SK-N-SH (cell line): ENCODE measurements around the gene POPDC3. TPM values are rescaled to one million over a fixed set of nuclear protein-coding genes. Genes with fewer than 3 reads are reported as not detected.

Source experiments
- CTCF ChIA-PET: fragments of 300-600, 350-600 bp; formaldehyde crosslinking; extraction: SDS; loops from one replicate; lab custom pipeline; 2021; lab: Yijun Ruan, JAX
- POLR2A ChIA-PET: fragments of 350-600 bp; sonication (Branson Sonifier 250); formaldehyde crosslinking; extraction: SDS; loops from one replicate; lab custom pipeline; 2020; ENCODE audit warnings: antibody characterized with exemption, inconsistent platforms; lab: Yijun Ruan, JAX
- DNase-seq: peaks from one replicate; pipeline ENCODE4 v3.0.0; 2012
- H2AFZ ChIP-seq: fragments of 200-600 bp; sonication (generic); 2 replicates; pipeline ENCODE4 v1.8.1; 2016; ENCODE audit warnings: antibody characterized with exemption, mild to moderate bottlenecking, low read depth
- H3F3A ChIP-seq: fragments of 200-600 bp; sonication (generic); replicated peaks from 2 replicates; pipeline ENCODE3; 2016; ENCODE audit warnings: antibody characterized with exemption, mild to moderate bottlenecking; ENCODE audit not compliant: insufficient read depth
- H3K27ac ChIP-seq, 2 experiments: fragments of 200-500 bp in 1 of 2; fragments of 200-600 bp in 1 of 2; sonication (Bioruptor generic) in 1 of 2; sonication (generic), shearing (Covaris generic) in 1 of 2; 2 replicates each; pipeline versions ENCODE4 v1.5.1 to v1.6.1; 2014 to 2016; ENCODE audit warnings: low read depth in 2 of 2, inconsistent platforms in 1 of 2, low read length in 1 of 2, mild to moderate bottlenecking in 1 of 2, mixed read lengths in 1 of 2
- H3K27me3 ChIP-seq: fragments of 200-600 bp; sonication (generic), shearing (Covaris generic); 2 replicates; pipeline ENCODE4 v1.6.1; 2016; ENCODE audit warnings: mixed run types; ENCODE audit not compliant: insufficient read depth
- H3K36me3 ChIP-seq, 2 experiments: fragments of 200-500 bp in 1 of 2; fragments of 200-600 bp in 1 of 2; sonication (Bioruptor generic) in 1 of 2; sonication (generic) in 1 of 2; replicated peaks in 1 of 2; 2 replicates each; pipeline versions ENCODE3 to v1.5.1; 2014 to 2016; ENCODE audit warnings: low read length in 1 of 2, mild to moderate bottlenecking in 1 of 2; ENCODE audit not compliant: insufficient read depth in 2 of 2, control insufficient read depth in 1 of 2
- H3K4me1 ChIP-seq, 2 experiments: fragments of 200-500 bp in 1 of 2; fragments of 200-600 bp in 1 of 2; sonication (Bioruptor generic) in 1 of 2; sonication (generic), shearing (Covaris generic) in 1 of 2; 2 replicates each; pipeline versions ENCODE4 v1.5.1 to v1.6.1; 2014 to 2016; ENCODE audit warnings: low read depth in 1 of 2, low read length in 1 of 2, mixed run types in 1 of 2; ENCODE audit not compliant: insufficient read depth in 2 of 2, control insufficient read depth in 1 of 2
- H3K4me2 ChIP-seq: fragments of 200-600 bp; sonication (generic), shearing (Covaris generic); 2 replicates; pipeline ENCODE4 v1.6.1; 2017; ENCODE audit warnings: mixed run types
- H3K4me3 ChIP-seq, 2 experiments: fragments of 200-500 bp in 1 of 2; fragments of 200-600 bp in 1 of 2; sonication (Bioruptor generic) in 1 of 2; sonication (generic), shearing (Covaris generic) in 1 of 2; 2 replicates each; pipeline versions ENCODE4 v1.5.1 to v1.8.1; 2014 to 2016; ENCODE audit warnings: low read depth in 2 of 2, inconsistent platforms in 1 of 2, low read length in 1 of 2, mild to moderate bottlenecking in 1 of 2, mixed read lengths in 1 of 2, moderate library complexity in 1 of 2
- H3K79me2 ChIP-seq: fragments of 200-600 bp; sonication (generic); 2 replicates; pipeline ENCODE4 v1.8.1; 2017; ENCODE audit warnings: mild to moderate bottlenecking; ENCODE audit not compliant: insufficient read depth
- H3K9ac ChIP-seq: fragments of 200-600 bp; sonication (generic); 2 replicates; pipeline ENCODE4 v1.6.1; 2017; ENCODE audit warnings: mixed run types
- H3K9me2 ChIP-seq: fragments of 200-600 bp; sonication (generic); 2 replicates; pipeline ENCODE4 v1.6.1; 2017; ENCODE audit warnings: mixed run types
- H3K9me3 ChIP-seq: fragments of 200-600 bp; sonication (generic); 2 replicates; pipeline ENCODE4 v1.6.1; 2017; ENCODE audit warnings: mixed run types, mild to moderate bottlenecking, moderate library complexity
- H4K20me1 ChIP-seq: fragments of 200-600 bp; sonication (generic); 2 replicates; pipeline ENCODE4 v1.6.1; 2017; ENCODE audit warnings: mild to moderate bottlenecking, mixed run types; ENCODE audit not compliant: insufficient read depth
- CHD2 ChIP-seq: fragments of 150-350 bp; IDR thresholded peaks from 2 replicates; pipeline ENCODE4 v1.6.1; 2018; ENCODE audit warnings: low read length; ENCODE audit not compliant: partially characterized antibody
- EZH2phosphoT487 ChIP-seq: fragments of 200-600 bp; sonication (generic); IDR thresholded peaks from 2 replicates; pipeline ENCODE4 v1.6.1; 2017; ENCODE audit warnings: low read depth, mixed run types, mild to moderate bottlenecking, antibody characterized with exemption, moderate library complexity, borderline replicate concordance
- FOSL2 ChIP-seq: IDR thresholded peaks from 2 replicates; pipeline ENCODE4 v1.4.0; 2012; ENCODE audit warnings: low read depth, mild to moderate bottlenecking, moderate library complexity, borderline replicate concordance
- FOXJ3 ChIP-seq: sonication (generic); formaldehyde crosslinking; IDR thresholded peaks from 2 replicates; pipeline ENCODE4 v1.5.1; 2020; ENCODE audit warnings: mild to moderate bottlenecking, missing genetic modification reagents
- GATA2 ChIP-seq: sonication (generic); formaldehyde crosslinking; IDR thresholded peaks from 2 replicates; pipeline ENCODE4 v1.5.0; 2020; ENCODE audit warnings: mild to moderate bottlenecking, missing genetic modification reagents
- JUND ChIP-seq: IDR thresholded peaks from 2 replicates; pipeline ENCODE4 v1.4.0; 2012
- MXI1 ChIP-seq: IDR thresholded peaks from 2 replicates; pipeline ENCODE4 v1.6.1; 2012; ENCODE audit warnings: mild to moderate bottlenecking, low read depth, low read length, improper control_type of control experiment
- NFIC ChIP-seq: IDR thresholded peaks from 2 replicates; pipeline ENCODE4 v1.4.0; 2012; ENCODE audit warnings: borderline replicate concordance
- NRF1 ChIP-seq: IDR thresholded peaks from 2 replicates; pipeline ENCODE4 v1.6.1; 2012; ENCODE audit warnings: low read depth, mild to moderate bottlenecking, low read length
- PBX3 ChIP-seq: IDR thresholded peaks from 2 replicates; pipeline ENCODE4; 2012
- POLR2AphosphoS5 ChIP-seq: IDR thresholded peaks from 2 replicates; pipeline ENCODE4 v1.6.1; 2012; ENCODE audit warnings: low read depth, low read length
- RAD21 ChIP-seq: IDR thresholded peaks from 2 replicates; pipeline ENCODE4 v1.6.1; 2012; ENCODE audit warnings: mild to moderate bottlenecking, low read length
- RCOR1 ChIP-seq: fragments of 150-350 bp; IDR thresholded peaks from 2 replicates; pipeline ENCODE4 v1.6.1; 2017; ENCODE audit warnings: antibody characterized with exemption, low read length
- REST ChIP-seq: IDR thresholded peaks from 2 replicates; pipeline ENCODE4 v1.6.1; 2012; ENCODE audit warnings: mild to moderate bottlenecking, low read depth, low read length, moderate library complexity
- RFX5 ChIP-seq: IDR thresholded peaks from 2 replicates; pipeline ENCODE4 v1.6.1; 2012; ENCODE audit warnings: mild to moderate bottlenecking, improper control_type of control experiment, low read length
- RXRA ChIP-seq: IDR thresholded peaks from 2 replicates; pipeline ENCODE4 v1.4.0; 2012; ENCODE audit warnings: low read depth, mild to moderate bottlenecking, borderline replicate concordance
- SIN3A ChIP-seq: IDR thresholded peaks from 2 replicates; pipeline ENCODE4 v1.6.1; 2012; ENCODE audit warnings: low read depth, mild to moderate bottlenecking, low read length, moderate library complexity, borderline replicate concordance
- SMC3 ChIP-seq: IDR thresholded peaks from 2 replicates; pipeline ENCODE4 v1.6.1; 2012; ENCODE audit warnings: low read depth, low read length, improper control_type of control experiment
- TAF1 ChIP-seq: IDR thresholded peaks from 2 replicates; pipeline ENCODE4 v1.6.1; 2012; ENCODE audit warnings: low read depth, mild to moderate bottlenecking, low read length, moderate library complexity, borderline replicate concordance
- TCF12 ChIP-seq: IDR thresholded peaks from 2 replicates; pipeline ENCODE4 v1.4.0; 2012
- TEAD4 ChIP-seq: IDR thresholded peaks from 2 replicates; pipeline ENCODE4 v1.4.0; 2012; ENCODE audit warnings: mild to moderate bottlenecking, borderline replicate concordance; ENCODE audit not compliant: insufficient read depth
- USF2 ChIP-seq: fragments of 150-350 bp; IDR thresholded peaks from 2 replicates; pipeline ENCODE4 v1.6.1; 2017; ENCODE audit warnings: antibody characterized with exemption, low read length, low read depth, borderline replicate concordance
- YY1 ChIP-seq: IDR thresholded peaks from 2 replicates; pipeline ENCODE4 v1.4.0; 2012; ENCODE audit warnings: low read depth, mild to moderate bottlenecking
- WGBS: methylation state at CpG from one replicate; pipeline ENCODE4 v1.1.6; 2017; ENCODE audit warnings: low lambda C conversion rate; 5-methylcytosine and 5-hydroxymethylcytosine counted together
- polyA plus RNA-seq, 3 experiments: library from polyadenylated mRNA; depleted of rRNA; stranded (reverse); fragments of >200 nt; gene quantifications; 2 replicates each; pipeline ENCODE4 v1.2.3, GENCODE V29; 2012
- TF ChIP-seq, protein P1 (sequence below): fragments of 200-600 bp; sonication (generic); IDR thresholded peaks from 2 replicates; pipeline ENCODE4 v1.6.1; 2017; ENCODE audit warnings: antibody characterized with exemption, mild to moderate bottlenecking, moderate library complexity
- TF ChIP-seq, protein P2 (sequence below): IDR thresholded peaks from 2 replicates; pipeline ENCODE4 v1.4.0; 2012; ENCODE audit warnings: low read depth, borderline replicate concordance

Gene POPDC3
- polyA plus RNA-seq, 1 of the 3 experiments (the other 2 are of a cell fraction) = 19.0 TPM

GRCh38 chr6:105226598-105227294 is 46.9 kb upstream of the POPDC3 start:
- H3K4me1 ChIP-seq = peaks cover 6 to 16% of the 10 kb centered on the region in 2 experiments; a peak in 3 of 4 replicates
- H3K9me3 ChIP-seq = no peaks in the 10 kb centered on the region
- peak overlapping the region; percentile 5; the same call in 1 of the 2 replicates for H3K9ac ChIP-seq
- peaks cover 11% of the 10 kb centered on the region for H3F3A ChIP-seq
- H3K4me2 ChIP-seq = peak overlapping the region; percentile 51
- H3K27ac ChIP-seq = peak overlapping the region; percentile 74 to 94
- H4K20me1 ChIP-seq = no peaks in the 10 kb centered on the region
- DNase-seq = peak; percentile 49
- H3K79me2 ChIP-seq = no peaks in the 10 kb centered on the region
- CTCF ChIA-PET = interaction anchor here (0.8 to 1.4 kb wide), 7 partner anchors 11 to 146 kb away, joined by 3 to 4 read pairs (median 3); no protein-coding TSS in a partner anchor
- no peaks in the 10 kb centered on the region for H3K27me3 ChIP-seq
- H2AFZ ChIP-seq = peak overlapping the region; percentile 54; the same call in 1 of the 2 replicates
- H3K9me2 ChIP-seq = no peaks in the 10 kb centered on the region
- H3K36me3 ChIP-seq = no peaks in the 10 kb centered on the region
- POLR2A ChIA-PET = interaction anchor here (1.2 kb wide), 1 partner anchor 176 kb away, joined by 3 read pairs; the partner anchor contains the start of gene PREP
- peak overlapping the region; percentile 15 to 16; a peak in 2 of 4 replicates for H3K4me3 ChIP-seq
- 9% methylated on average over 7 of the region's 7 CpGs for WGBS
- TF ChIP-seq TCF12 (peak; percentile 90), PBX3 (peak; percentile 98), RXRA (peak; percentile 41; the same call in 1 of the 2 replicates), CHD2 (no peak), SIN3A (no peak), FOSL2 (peak; percentile 81), MXI1 (no peak), NRF1 (no peak), YY1 (no peak), SMC3 (no peak; the same call in 1 of the 2 replicates), RFX5 (peak; percentile 58), POLR2AphosphoS5 (peak; percentile 34; the same call in 1 of the 2 replicates), FOXJ3 (peak; percentile 66), EZH2phosphoT487 (no peak), JUND (peak; percentile 91), NFIC (peak; percentile 91), USF2 (no peak), REST (peak; percentile 42; the same call in 1 of the 2 replicates), TEAD4 (peak; percentile 71; the same call in 1 of the 2 replicates), RAD21 (peak; percentile 39), GATA2 (CRISPR knock-in tag) (peak; percentile 90), TAF1 (no peak), RCOR1 (0 out of 2 replicates have a peak, but pooled peaks have one; percentile 44)
- TF ChIP-seq, protein P1, sequence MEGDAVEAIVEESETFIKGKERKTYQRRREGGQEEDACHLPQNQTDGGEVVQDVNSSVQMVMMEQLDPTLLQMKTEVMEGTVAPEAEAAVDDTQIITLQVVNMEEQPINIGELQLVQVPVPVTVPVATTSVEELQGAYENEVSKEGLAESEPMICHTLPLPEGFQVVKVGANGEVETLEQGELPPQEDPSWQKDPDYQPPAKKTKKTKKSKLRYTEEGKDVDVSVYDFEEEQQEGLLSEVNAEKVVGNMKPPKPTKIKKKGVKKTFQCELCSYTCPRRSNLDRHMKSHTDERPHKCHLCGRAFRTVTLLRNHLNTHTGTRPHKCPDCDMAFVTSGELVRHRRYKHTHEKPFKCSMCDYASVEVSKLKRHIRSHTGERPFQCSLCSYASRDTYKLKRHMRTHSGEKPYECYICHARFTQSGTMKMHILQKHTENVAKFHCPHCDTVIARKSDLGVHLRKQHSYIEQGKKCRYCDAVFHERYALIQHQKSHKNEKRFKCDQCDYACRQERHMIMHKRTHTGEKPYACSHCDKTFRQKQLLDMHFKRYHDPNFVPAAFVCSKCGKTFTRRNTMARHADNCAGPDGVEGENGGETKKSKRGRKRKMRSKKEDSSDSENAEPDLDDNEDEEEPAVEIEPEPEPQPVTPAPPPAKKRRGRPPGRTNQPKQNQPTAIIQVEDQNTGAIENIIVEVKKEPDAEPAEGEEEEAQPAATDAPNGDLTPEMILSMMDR = no peak
- TF ChIP-seq, protein P2, sequence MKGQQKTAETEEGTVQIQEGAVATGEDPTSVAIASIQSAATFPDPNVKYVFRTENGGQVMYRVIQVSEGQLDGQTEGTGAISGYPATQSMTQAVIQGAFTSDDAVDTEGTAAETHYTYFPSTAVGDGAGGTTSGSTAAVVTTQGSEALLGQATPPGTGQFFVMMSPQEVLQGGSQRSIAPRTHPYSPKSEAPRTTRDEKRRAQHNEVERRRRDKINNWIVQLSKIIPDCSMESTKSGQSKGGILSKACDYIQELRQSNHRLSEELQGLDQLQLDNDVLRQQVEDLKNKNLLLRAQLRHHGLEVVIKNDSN = no peak
